ENCODE measurements around the gene RABGAP1. TPM values are rescaled to one million over a fixed set of nuclear protein-coding genes. Genes with fewer than 3 reads are reported as not detected.

The RABGAP1 gene
- total and polyA plus RNA-seq, 2 experiments from 2014 or later, result 8.0 to 16.0 TPM

DNA sequence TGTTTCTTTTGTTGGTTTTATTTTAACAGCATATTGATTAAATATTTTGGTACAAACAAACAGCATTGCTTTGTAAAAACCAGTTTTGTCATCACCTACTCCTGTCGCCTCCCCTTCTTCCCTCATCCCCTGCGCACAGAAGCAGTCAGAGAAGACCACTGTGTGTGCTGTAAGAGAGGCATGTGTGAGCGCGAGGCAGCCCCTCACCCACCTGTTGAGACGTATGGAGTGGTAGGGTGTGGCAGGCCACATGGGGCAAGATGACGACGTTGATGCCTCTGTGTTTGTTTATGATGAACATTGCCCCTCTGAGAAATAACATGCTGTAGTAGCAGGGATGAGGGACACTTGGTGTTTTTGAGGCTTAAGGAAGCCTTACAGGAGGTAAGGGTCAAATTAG lies 164.0 kb downstream of the RABGAP1 start:
- peaks cover 6% of the 10 kb centered on the region; the same call in 1 of the 2 replicates for H3K36me3 ChIP-seq (ENCODE audit: low read depth)
- no peak overlapping the region for H2AFZ ChIP-seq
- H3K27me3 ChIP-seq (replicated peaks; ENCODE audit: insufficient read depth), result no peaks in the 10 kb centered on the region
- H3K27ac ChIP-seq, result no peak overlapping the region
- no peaks in the 10 kb centered on the region for H3F3A ChIP-seq (ENCODE audit: insufficient read depth)
- H3K4me3 ChIP-seq, result no peak overlapping the region
- no peak overlapping the region for H3K9ac ChIP-seq
- H3K4me2 ChIP-seq (ENCODE audit: unreplicated experiment), result no peak overlapping the region
- no peak for TF ChIP-seq EZH2 (IDR thresholded peaks at IDR 0.05; ENCODE audit: insufficient read depth, poor library complexity, severe bottlenecking)
- TF ChIP-seq EZH2phosphoT487 (IDR thresholded peaks at IDR 0.05; ENCODE audit: insufficient read depth, low read depth), result no peak
- 85% methylated on average over 7 of the region's 7 CpGs for WGBS, 2 experiments (ENCODE audit: low coverage in 1 of 2, low lambda C conversion rate in 2 of 2, missing lambda C conversion rate in 2 of 2)
- H4K20me1 ChIP-seq (ENCODE audit: insufficient read depth), result no peaks in the 10 kb centered on the region
- H3K9me2 ChIP-seq (ENCODE audit: insufficient read depth), result no peaks in the 10 kb centered on the region
- in situ Hi-C loops (cut with MboI), result no loop called here
- no peaks in the 10 kb centered on the region for H3K9me3 ChIP-seq (ENCODE audit: low read depth)
- DNase-seq, result no peak
- H3K4me1 ChIP-seq (ENCODE audit: insufficient read depth), result no peaks in the 10 kb centered on the region
- no peaks in the 10 kb centered on the region for H3K79me2 ChIP-seq (ENCODE audit: insufficient read depth)

DNA sequence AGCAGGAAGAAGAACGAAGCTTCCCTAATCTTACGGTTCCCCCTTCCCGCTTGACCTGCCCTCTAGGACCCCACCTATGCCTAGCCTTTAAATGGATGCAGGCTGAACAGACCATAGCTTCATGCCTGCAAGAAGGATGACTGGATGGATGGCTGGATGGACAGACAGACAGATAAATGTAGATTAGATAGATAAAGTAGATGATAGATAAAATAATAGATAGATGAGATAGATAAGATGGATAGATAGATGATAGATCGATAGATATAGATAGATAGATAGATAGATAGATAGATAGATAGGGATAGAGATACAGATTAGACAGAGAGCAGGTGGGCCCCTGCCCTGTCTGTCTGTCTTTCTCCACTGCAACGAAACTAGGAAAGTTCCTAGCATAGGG lies 164.7 kb downstream of the RABGAP1 start:
- H3K36me3 ChIP-seq (ENCODE audit: low read depth), result peaks cover 6% of the 10 kb centered on the region; the same call in 1 of the 2 replicates
- TF ChIP-seq EZH2 (IDR thresholded peaks at IDR 0.05; ENCODE audit: insufficient read depth, poor library complexity, severe bottlenecking) (no peak), EZH2phosphoT487 (IDR thresholded peaks at IDR 0.05; ENCODE audit: insufficient read depth, low read depth) (no peak)
- no peaks in the 10 kb centered on the region for H3K9me3 ChIP-seq (ENCODE audit: low read depth)
- H3K4me1 ChIP-seq (ENCODE audit: insufficient read depth), result no peaks in the 10 kb centered on the region
- H3K27me3 ChIP-seq (replicated peaks; ENCODE audit: insufficient read depth), result no peaks in the 10 kb centered on the region
- H3F3A ChIP-seq (ENCODE audit: insufficient read depth), result no peaks in the 10 kb centered on the region
- in situ Hi-C loops (cut with MboI), result no loop called here
- H3K4me2 ChIP-seq (ENCODE audit: unreplicated experiment), result no peak overlapping the region
- H3K9ac ChIP-seq, result no peak overlapping the region
- H3K9me2 ChIP-seq (ENCODE audit: insufficient read depth), result no peaks in the 10 kb centered on the region
- H4K20me1 ChIP-seq (ENCODE audit: insufficient read depth), result no peaks in the 10 kb centered on the region
- 95% methylated on average over 5 of the region's 5 CpGs for whole genome bisulfite sequencing, 2 experiments (ENCODE audit: low coverage in 1 of 2, low lambda C conversion rate in 2 of 2, missing lambda C conversion rate in 2 of 2)
- no peak overlapping the region for H3K27ac ChIP-seq
- H3K4me3 ChIP-seq, result no peak overlapping the region
- DNase-seq, result no peak
- no peaks in the 10 kb centered on the region for H3K79me2 ChIP-seq (ENCODE audit: insufficient read depth)
- no peak overlapping the region for H2AFZ ChIP-seq

DNA sequence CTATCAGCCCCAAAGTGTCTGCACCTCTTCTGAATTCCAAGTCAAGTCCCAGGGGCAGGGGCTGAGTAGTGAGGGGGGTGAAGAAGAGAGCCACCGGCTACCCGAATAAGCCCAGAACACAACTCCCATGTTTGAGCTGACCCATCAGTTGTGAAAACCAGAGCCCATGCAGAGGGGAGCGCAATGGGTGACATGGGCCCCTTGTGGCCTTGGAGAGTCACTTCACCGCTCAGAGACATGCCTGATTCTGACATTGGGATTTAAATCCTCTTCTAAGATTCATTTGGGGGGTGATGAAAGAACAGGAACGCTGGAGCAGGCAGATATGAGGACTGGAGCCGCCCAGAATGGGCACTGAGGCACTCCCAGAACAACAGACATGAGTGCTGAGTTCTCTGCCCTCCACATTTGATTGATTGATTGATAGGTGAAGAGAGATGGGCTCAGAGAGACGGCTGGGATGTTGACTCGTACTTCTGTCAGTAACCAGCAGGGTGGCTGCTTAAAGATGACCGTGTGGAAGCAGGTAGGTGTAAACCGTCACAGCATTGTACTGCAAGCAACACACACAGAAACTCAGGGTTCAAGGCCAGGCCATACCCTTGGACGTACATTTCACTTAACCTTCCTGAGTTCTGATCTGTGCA lies 166.9 kb downstream of the RABGAP1 start:
- Histone ChIP-seq H4K20me1 (ENCODE audit: insufficient read depth) (no peaks in the 10 kb centered on the region), H3F3A (ENCODE audit: insufficient read depth) (no peaks in the 10 kb centered on the region), H3K4me2 (ENCODE audit: unreplicated experiment) (no peak overlapping the region), H3K79me2 (ENCODE audit: insufficient read depth) (no peaks in the 10 kb centered on the region), H3K9me3 (ENCODE audit: low read depth) (no peaks in the 10 kb centered on the region), H2AFZ (no peak overlapping the region), H3K4me1 (ENCODE audit: insufficient read depth) (no peaks in the 10 kb centered on the region), H3K36me3 (ENCODE audit: low read depth) (no peaks in the 10 kb centered on the region; the same call in 1 of the 2 replicates), H3K9ac (no peak overlapping the region), H3K9me2 (ENCODE audit: insufficient read depth) (no peaks in the 10 kb centered on the region), H3K4me3 (no peak overlapping the region), H3K27ac (no peak overlapping the region), H3K27me3 (replicated peaks; ENCODE audit: insufficient read depth) (no peaks in the 10 kb centered on the region)
- no peak for DNase-seq
- TF ChIP-seq EZH2 (IDR thresholded peaks at IDR 0.05; ENCODE audit: insufficient read depth, poor library complexity, severe bottlenecking), result no peak
- TF ChIP-seq EZH2phosphoT487 (IDR thresholded peaks at IDR 0.05; ENCODE audit: insufficient read depth, low read depth), result no peak
- in situ Hi-C loops (cut with MboI), result no loop called here
- WGBS, 2 experiments (ENCODE audit: low coverage in 1 of 2, low lambda C conversion rate in 2 of 2, missing lambda C conversion rate in 2 of 2), result 73 to 76% methylated on average over 11 of the region's 11 CpGs

DNA sequence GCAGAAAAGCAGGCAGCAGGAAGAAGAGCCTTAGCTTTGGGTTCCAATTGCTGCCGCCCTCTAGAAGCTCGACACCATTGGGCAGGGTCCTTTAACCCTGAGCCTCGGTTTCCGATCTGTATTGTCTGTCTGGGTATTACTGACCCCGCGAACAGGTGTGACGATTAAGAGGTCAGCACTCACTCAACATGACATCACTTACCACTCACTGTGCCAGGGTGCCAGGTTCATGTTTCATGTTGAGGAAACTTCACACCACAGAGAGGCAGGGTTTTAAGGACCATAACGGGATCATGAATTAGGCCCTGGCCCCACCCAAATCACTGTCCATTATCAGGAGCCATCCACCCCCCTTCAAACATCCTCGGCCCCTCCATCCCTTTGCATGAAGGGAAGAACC lies 168.2 kb downstream of the RABGAP1 start:
- Histone ChIP-seq H4K20me1 (ENCODE audit: insufficient read depth) (no peaks in the 10 kb centered on the region), H3K36me3 (ENCODE audit: low read depth) (no peaks in the 10 kb centered on the region; the same call in 1 of the 2 replicates), H2AFZ (no peak overlapping the region), H3K4me1 (ENCODE audit: insufficient read depth) (no peaks in the 10 kb centered on the region), H3K4me3 (no peak overlapping the region), H3K4me2 (ENCODE audit: unreplicated experiment) (no peak overlapping the region), H3F3A (ENCODE audit: insufficient read depth) (no peaks in the 10 kb centered on the region), H3K27me3 (replicated peaks; ENCODE audit: insufficient read depth) (no peaks in the 10 kb centered on the region), H3K9me2 (ENCODE audit: insufficient read depth) (no peaks in the 10 kb centered on the region), H3K79me2 (ENCODE audit: insufficient read depth) (no peaks in the 10 kb centered on the region), H3K9me3 (ENCODE audit: low read depth) (no peaks in the 10 kb centered on the region), H3K9ac (no peak overlapping the region), H3K27ac (no peak overlapping the region)
- DNase-seq, result no peak
- 91 to 95% methylated on average over 9 of the region's 9 CpGs for WGBS, 2 experiments (ENCODE audit: low coverage in 1 of 2, low lambda C conversion rate in 2 of 2, missing lambda C conversion rate in 2 of 2)
- in situ Hi-C loops (cut with MboI), result no loop called here
- TF ChIP-seq EZH2phosphoT487 (IDR thresholded peaks at IDR 0.05; ENCODE audit: insufficient read depth, low read depth), result no peak
- TF ChIP-seq EZH2 (IDR thresholded peaks at IDR 0.05; ENCODE audit: insufficient read depth, poor library complexity, severe bottlenecking), result no peak
